Measurements from ENCODE around the gene HNRNPUL2. TPM values are rescaled to one million over a fixed set of nuclear protein-coding genes. Genes with fewer than 3 reads are reported as not detected.

HNRNPUL2 gene
- total and polyA plus RNA-seq, 2 donors (not counting 1 experiment from before 2014, with no cell fraction given): 14.6 to 70.4 TPM

GRCh38 chr11:62709247-62710000 lies 17.8 kb downstream of the HNRNPUL2 start:
- ChIA-PET CTCF (interaction anchor here (0.8 to 1.4 kb wide), 6 partner anchors 18 to 115 kb away, joined by 3 to 5 read pairs (median 3); partner anchors contain the start of genes C11orf98, CSKMT, HNRNPUL2 and UQCC3), POLR2A (interaction anchor here (0.6 to 6.5 kb wide), 22 partner anchors 18 to 172 kb away, joined by 3 to 66 read pairs (median 5); partner anchors contain the start of genes B3GAT3, C11orf98, CSKMT and EEF1G)
- WGBS (ENCODE audit: insufficient coverage): 2% methylated on average over 34 of the region's 47 CpGs
- H3K9me3 Mint-ChIP-seq (ENCODE audit: insufficient read depth): no peaks in the 10 kb centered on the region
- Histone ChIP-seq H3K36me3 (replicated peaks in 1 of 2; ENCODE audit: control extremely low read depth in 1 of 2, control insufficient read depth in 1 of 2, extremely low read depth in 1 of 2, insufficient read depth in 2 of 2, low read length in 1 of 2) (peaks cover 0 to 33% of the 10 kb centered on the region in 2 experiments), H3K9me3 (ENCODE audit: control extremely low read depth in 1 of 3, control insufficient read depth in 2 of 3, insufficient read depth in 1 of 3, low read length in 2 of 3) (no peaks in the 10 kb centered on the region), H4K20me1 (ENCODE audit: control insufficient read depth, insufficient read depth, low read length, poor library complexity, severe bottlenecking) (no peaks in the 10 kb centered on the region), H3K4me3 (ENCODE audit: control extremely low read depth in 1 of 5, extremely low read depth in 1 of 5, insufficient read depth in 1 of 5, low read depth in 2 of 5, low read length in 4 of 5) (peak overlapping the region; percentile 66 to 91 (median 87)), H3K9ac (ENCODE audit: low read length) (peak overlapping the region; percentile 89), H3K4me2 (replicated peaks; ENCODE audit: low read depth, low read length, poor library complexity, severe bottlenecking) (peak overlapping the region; percentile 95), H3K79me2 (ENCODE audit: control insufficient read depth, insufficient read depth, low read length) (peaks cover 25% of the 10 kb centered on the region), H3K4me1 (ENCODE audit: control insufficient read depth in 2 of 2, insufficient read depth in 2 of 2, low read length in 2 of 2) (peaks cover 39 to 52% of the 10 kb centered on the region in 2 donors), H3K27me3 (replicated peaks in 1 of 4; ENCODE audit: control extremely low read depth in 1 of 4, control insufficient read depth in 3 of 4, insufficient read depth in 4 of 4, low read length in 3 of 4) (no peaks in the 10 kb centered on the region), H3K27ac (ENCODE audit: low read length in 2 of 2) (peak overlapping the region; percentile 90 to 93), H2AFZ (ENCODE audit: insufficient read depth, low read depth, low read length, poor library complexity, severe bottlenecking) (peak overlapping the region; percentile 99)
- peak overlapping the region; percentile 92 for H3K4me3 Mint-ChIP-seq
- no peak for TF ChIP-seq EZH2 (IDR thresholded peaks at IDR 0.05; ENCODE audit: borderline replicate concordance, insufficient read depth, low read depth, low read length, poor library complexity, severe bottlenecking)
- no peak for TF ChIP-seq CTCF (IDR thresholded peaks at IDR 0.05)
- no peaks in the 10 kb centered on the region for H3K27me3 Mint-ChIP-seq
- DNase-seq (peak; percentile 99), ATAC-seq (ENCODE audit: low read depth) (peak; percentile 76)
- H3K4me1 Mint-ChIP-seq: peaks cover 65% of the 10 kb centered on the region
- H3K27ac Mint-ChIP-seq: peak overlapping the region; percentile 95
- intact Hi-C loops (cut with micrococcal nuclease): loop anchor here (1.0 to 5.0 kb wide), 11 partner anchors 18 to 148 kb away; partner anchors contain the start of genes EEF1G, GANAB, HNRNPUL2 and INTS5

Data from B cell (primary cell).